Natural killer cell (primary cell): ENCODE results near the gene ERC1. TPM values are rescaled to one million over a fixed set of nuclear protein-coding genes. Genes with fewer than 3 reads are reported as not detected.
"Not testable (repeated sequence)": the region's sequence is repeated elsewhere in the genome, so short reads cannot be mapped to it uniquely, and the experiment has no call there.

ENCODE experiments used
- ATAC-seq, 3 donors: fragments of 150-1000 bp in 2 of 3; fragments of 200-7000 bp in 1 of 3; cut with Tn5 transposase; 1 replicate in 1 of 3; 2 replicates in 2 of 3; pipeline ENCODE4 v1.10.0; 2021; ENCODE audit warnings: mild to moderate bottlenecking in 2 of 3, moderate library complexity in 2 of 3
- DNase-seq, 2 donors: peaks; one replicate each; pipeline versions ENCODE4 v3.0.0 to v3.0.0-alpha.2; 2013 to 2021; ENCODE audit warnings: mixed read lengths in 1 of 2
- H3K27ac ChIP-seq: one replicate; pipeline ENCODE4 v1.5.1; 2013; ENCODE audit warnings: mild to moderate bottlenecking, low read length
- H3K27me3 ChIP-seq: one replicate; pipeline ENCODE4 v1.6.1; 2013; ENCODE audit warnings: low read length; ENCODE audit not compliant: control insufficient read depth, insufficient read depth
- H3K36me3 ChIP-seq: one replicate; pipeline ENCODE4 v1.6.1; 2013; ENCODE audit warnings: low read length; ENCODE audit not compliant: control insufficient read depth, insufficient read depth
- H3K4me1 ChIP-seq: one replicate; pipeline ENCODE4 v1.6.1; 2013; ENCODE audit warnings: low read length; ENCODE audit not compliant: control insufficient read depth, insufficient read depth
- H3K4me3 ChIP-seq: one replicate; pipeline ENCODE4 v1.5.1; 2013; ENCODE audit warnings: low read length
- H3K9me3 ChIP-seq: one replicate; pipeline ENCODE4 v1.6.1; 2013; ENCODE audit warnings: low read length; ENCODE audit not compliant: control insufficient read depth, insufficient read depth
- H3K27ac Mint-ChIP-seq, 2 donors: one replicate each; pipeline ENCODE4 v1.8.0; 2022; ENCODE audit warnings: mild to moderate bottlenecking in 2 of 2, mixed read lengths in 2 of 2, moderate library complexity in 1 of 2
- H3K27me3 Mint-ChIP-seq, 2 donors: one replicate each; pipeline ENCODE4 v1.8.0; 2022; ENCODE audit warnings: low read depth in 2 of 2, mixed read lengths in 2 of 2
- H3K36me3 Mint-ChIP-seq: one replicate; pipeline ENCODE4 v1.8.0; 2022; ENCODE audit warnings: mixed read lengths
- H3K4me1 Mint-ChIP-seq, 2 donors: one replicate each; pipeline ENCODE4 v1.8.0; 2022; ENCODE audit warnings: mixed read lengths in 2 of 2
- H3K4me3 Mint-ChIP-seq: one replicate; pipeline ENCODE4 v1.8.0; 2022; ENCODE audit warnings: mild to moderate bottlenecking, moderate library complexity, mixed read lengths
- H3K9me3 Mint-ChIP-seq, 2 donors: one replicate each; pipeline ENCODE4 v1.8.0; 2022; ENCODE audit warnings: mixed read lengths in 2 of 2
- WGBS: methylation state at CpG from one replicate; pipeline ENCODE4 v1.1.7; 2013; ENCODE audit warnings: missing lambda C conversion rate; ENCODE audit not compliant: insufficient coverage; 5-methylcytosine and 5-hydroxymethylcytosine counted together
- intact Hi-C: fragments of 100-400 bp; cut with micrococcal nuclease; formaldehyde crosslinking; loops from one replicate; pipeline ENCODE4 v1.14.2; 2022
- total RNA-seq, 4 donors: library from RNA; stranded (reverse); fragments of 120-200 nt in 1 of 4; gene quantifications; one replicate each; pipeline versions ENCODE4 v1.2.3 to v1.2.4, GENCODE V29; 2013 to 2022
- TF ChIP-seq, protein P1 (sequence below): fragments of 200-600 bp; IDR thresholded peaks from one replicate; pipeline ENCODE4 v1.8.0; 2022; ENCODE audit warnings: antibody characterized with exemption

The ERC1 gene
- total RNA-seq, 3 donors from 2014 or later (not counting 1 experiment from before 2014, with no cell fraction given): 43.5 to 54.0 (median 44.9) TPM

DNA sequence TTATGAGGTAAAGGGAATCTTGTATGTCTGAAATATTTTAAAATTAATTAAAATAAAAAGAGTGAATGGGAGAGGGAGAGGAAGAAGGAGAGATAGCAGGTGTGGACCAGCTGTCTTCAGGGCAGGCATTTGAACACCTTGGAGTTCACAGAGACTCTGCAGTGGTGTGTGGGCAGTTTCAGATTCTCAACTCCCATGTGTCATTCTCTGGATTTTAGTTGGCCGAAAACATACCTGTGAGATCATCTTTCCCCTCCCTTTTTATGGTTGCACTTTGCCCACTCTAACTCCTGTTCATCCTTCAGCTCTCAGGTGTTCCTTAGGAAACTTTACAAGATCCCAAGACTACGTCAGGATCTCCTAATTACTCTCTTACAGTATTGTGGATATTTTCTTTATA, 108.1 kb downstream of the ERC1 start:
- Histone ChIP-seq H3K4me3 (no peak overlapping the region), H3K27me3 (no peaks in the 10 kb centered on the region), H3K36me3 (no peaks in the 10 kb centered on the region), H3K9me3 (no peaks in the 10 kb centered on the region), H3K27ac (no peak overlapping the region), H3K4me1 (no peaks in the 10 kb centered on the region)
- DNase-seq: no peak
- H3K4me1 Mint-ChIP-seq: peaks cover 11 to 37% of the 10 kb centered on the region in 2 donors
- TF ChIP-seq, protein P1, sequence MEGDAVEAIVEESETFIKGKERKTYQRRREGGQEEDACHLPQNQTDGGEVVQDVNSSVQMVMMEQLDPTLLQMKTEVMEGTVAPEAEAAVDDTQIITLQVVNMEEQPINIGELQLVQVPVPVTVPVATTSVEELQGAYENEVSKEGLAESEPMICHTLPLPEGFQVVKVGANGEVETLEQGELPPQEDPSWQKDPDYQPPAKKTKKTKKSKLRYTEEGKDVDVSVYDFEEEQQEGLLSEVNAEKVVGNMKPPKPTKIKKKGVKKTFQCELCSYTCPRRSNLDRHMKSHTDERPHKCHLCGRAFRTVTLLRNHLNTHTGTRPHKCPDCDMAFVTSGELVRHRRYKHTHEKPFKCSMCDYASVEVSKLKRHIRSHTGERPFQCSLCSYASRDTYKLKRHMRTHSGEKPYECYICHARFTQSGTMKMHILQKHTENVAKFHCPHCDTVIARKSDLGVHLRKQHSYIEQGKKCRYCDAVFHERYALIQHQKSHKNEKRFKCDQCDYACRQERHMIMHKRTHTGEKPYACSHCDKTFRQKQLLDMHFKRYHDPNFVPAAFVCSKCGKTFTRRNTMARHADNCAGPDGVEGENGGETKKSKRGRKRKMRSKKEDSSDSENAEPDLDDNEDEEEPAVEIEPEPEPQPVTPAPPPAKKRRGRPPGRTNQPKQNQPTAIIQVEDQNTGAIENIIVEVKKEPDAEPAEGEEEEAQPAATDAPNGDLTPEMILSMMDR: no peak
- H3K36me3 Mint-ChIP-seq: no peaks in the 10 kb centered on the region
- no peaks in the 10 kb centered on the region for H3K27me3 Mint-ChIP-seq
- no peak for ATAC-seq
- no peaks in the 10 kb centered on the region for H3K9me3 Mint-ChIP-seq
- H3K27ac Mint-ChIP-seq: no peak overlapping the region
- intact Hi-C loops: loop anchor here (10.0 kb wide), 1 partner anchor 284 kb away; no protein-coding TSS in a partner anchor
- WGBS: 100% methylated on average over 1 of the region's 2 CpGs
- no peak overlapping the region for H3K4me3 Mint-ChIP-seq

DNA sequence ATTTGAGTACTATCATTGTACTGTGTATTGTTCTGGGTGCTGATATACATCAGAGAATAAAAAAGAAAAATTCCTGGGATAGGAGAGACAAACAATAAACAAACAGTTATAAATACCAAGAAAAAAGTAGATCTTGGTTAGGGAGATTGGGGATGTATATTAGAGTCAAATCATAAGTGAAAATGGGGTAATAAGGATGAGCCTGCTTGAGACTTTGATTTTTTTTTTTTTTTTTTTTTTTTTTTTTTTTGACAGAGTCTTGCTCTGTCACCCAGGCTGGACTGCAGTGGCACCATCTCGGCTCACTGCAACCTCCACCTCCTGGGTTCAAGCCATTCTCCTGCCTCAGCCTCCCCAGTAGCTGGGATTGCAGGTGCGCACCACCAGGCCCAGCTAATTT, 108.6 kb downstream of the ERC1 start:
- intact Hi-C loops: loop anchor here (10.0 kb wide), 1 partner anchor 285 kb away; no protein-coding TSS in a partner anchor
- not testable (repeated sequence) for H3K4me1 ChIP-seq, H3K27ac ChIP-seq, DNase-seq, H3K4me3 ChIP-seq, H3K36me3 ChIP-seq, H3K9me3 ChIP-seq, H3K27me3 Mint-ChIP-seq, H3K9me3 Mint-ChIP-seq, H3K36me3 Mint-ChIP-seq, H3K27ac Mint-ChIP-seq, H3K27me3 ChIP-seq, H3K4me3 Mint-ChIP-seq, ATAC-seq
- 86% methylated on average over 2 of the region's 2 CpGs for WGBS
- peaks cover 11 to 37% of the 10 kb centered on the region in 2 donors for H3K4me1 Mint-ChIP-seq

DNA sequence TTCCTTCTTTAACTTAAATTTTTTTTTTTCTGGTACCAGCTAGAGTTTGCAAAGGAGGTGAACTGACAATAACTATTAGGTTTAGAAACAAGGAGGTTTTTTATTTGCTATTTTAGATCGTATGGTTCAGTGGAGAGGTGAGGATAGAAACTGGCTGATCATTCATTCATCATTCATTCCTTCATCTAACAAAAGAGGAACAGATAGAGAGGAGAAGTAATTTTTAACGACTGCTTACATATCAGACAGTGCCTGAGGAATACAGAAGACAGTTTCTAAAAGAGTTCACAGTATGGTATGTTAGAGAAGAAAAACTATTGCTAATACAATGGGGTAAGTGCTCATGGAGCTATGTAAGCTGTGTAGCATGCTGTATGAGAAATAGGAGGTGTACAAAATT, 111.1 kb downstream of the ERC1 start:
- H3K4me3 ChIP-seq: no peak overlapping the region

DNA sequence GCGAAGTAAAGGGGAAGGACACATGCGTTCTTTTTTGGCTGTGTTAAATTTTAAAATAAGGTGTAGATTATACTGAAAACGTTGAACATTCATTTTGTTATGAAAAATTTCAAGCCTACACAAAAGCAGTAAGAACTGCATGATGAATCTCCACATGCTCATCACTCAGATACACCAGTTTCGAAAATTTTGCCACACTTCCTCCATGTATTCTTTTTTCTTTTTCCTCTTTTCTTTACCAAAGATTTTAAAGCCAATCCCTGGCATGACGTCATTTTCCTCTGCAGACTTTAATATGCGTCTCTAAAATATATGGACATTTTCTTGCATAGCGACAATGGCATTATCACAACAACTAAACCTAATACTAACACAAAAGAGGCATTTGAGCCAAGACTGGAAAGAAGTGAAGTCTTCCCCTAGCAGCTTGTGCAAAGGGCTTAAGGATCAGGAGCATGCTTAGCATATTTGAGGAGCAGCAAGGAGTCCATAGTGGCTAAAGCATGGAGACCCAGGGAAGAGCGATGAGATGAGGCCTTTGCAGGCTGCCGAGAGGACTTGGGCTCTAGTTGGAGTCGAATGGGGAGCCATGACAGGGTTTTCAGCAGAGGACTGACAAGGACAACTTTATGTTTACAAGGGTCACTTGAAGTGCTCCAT, 111.9 kb downstream of the ERC1 start:
- Mint-ChIP-seq H3K4me3 (no peak overlapping the region), H3K27me3 (no peaks in the 10 kb centered on the region), H3K36me3 (no peaks in the 10 kb centered on the region), H3K9me3 (no peaks in the 10 kb centered on the region), H3K4me1 (peaks cover 10 to 58% of the 10 kb centered on the region in 2 donors), H3K27ac (no peak overlapping the region)
- DNase-seq: no peak
- no peaks in the 10 kb centered on the region for H3K9me3 ChIP-seq
- ATAC-seq: no peak
- no peaks in the 10 kb centered on the region for H3K36me3 ChIP-seq
- no peaks in the 10 kb centered on the region for H3K27me3 ChIP-seq
- TF ChIP-seq, protein P1: no peak
- no peak overlapping the region for H3K4me3 ChIP-seq
- intact Hi-C loops: no loop called here
- WGBS: 87% methylated on average over 10 of the region's 10 CpGs
- no peak overlapping the region for H3K27ac ChIP-seq
- no peaks in the 10 kb centered on the region for H3K4me1 ChIP-seq

More for the DNA sequence above, 111.1 kb downstream of the ERC1 start:
- H3K36me3 ChIP-seq: no peaks in the 10 kb centered on the region
- TF ChIP-seq, protein P1: no peak
- Mint-ChIP-seq H3K4me3 (no peak overlapping the region), H3K4me1 (peaks cover 11 to 50% of the 10 kb centered on the region in 2 donors), H3K27me3 (no peaks in the 10 kb centered on the region), H3K36me3 (no peaks in the 10 kb centered on the region), H3K27ac (no peak overlapping the region), H3K9me3 (no peaks in the 10 kb centered on the region)
- no peaks in the 10 kb centered on the region for H3K27me3 ChIP-seq
- no peak for DNase-seq
- ATAC-seq: no peak
- H3K27ac ChIP-seq: no peak overlapping the region
- H3K4me1 ChIP-seq: no peaks in the 10 kb centered on the region
- H3K9me3 ChIP-seq: no peaks in the 10 kb centered on the region
- intact Hi-C loops: no loop called here
- 71% methylated on average over 1 of the region's 2 CpGs for WGBS
